GM19099 (cell line): ENCODE results near the gene CAMK2D.

Experiments
- POLR2A ChIP-seq: IDR thresholded peaks from 3 replicates; pipeline ENCODE4 v1.6.1; 2011; ENCODE audit warnings: low read depth; ENCODE audit not compliant: insufficient read length; ENCODE audit errors: extremely low read depth

The CAMK2D gene

GRCh38 chr4:113407409-113407808 lies 354.1 kb downstream of the CAMK2D start:
- no peak for TF ChIP-seq POLR2A

- no peak for TF ChIP-seq POLR2A
These were observed 354.9 kb downstream of the CAMK2D start for GRCh38 chr4:113406723-113407016.

GRCh38 chr4:113405874-113406722 lies 355.4 kb downstream of the CAMK2D start:
- TF ChIP-seq POLR2A = no peak

- no peak for TF ChIP-seq POLR2A
These were observed 356.7 kb downstream of the CAMK2D start for GRCh38 chr4:113404841-113405240.

GRCh38 chr4:113404167-113404571 lies 357.4 kb downstream of the CAMK2D start:
- no peak for TF ChIP-seq POLR2A
